Cardiac septum (tissue), 1 donor: ENCODE data around the gene NR1H2. TPM values are rescaled to one million over a fixed set of nuclear protein-coding genes. Genes with fewer than 3 reads are reported as not detected.
A peak's percentile ranks its signal among the peaks of the same experiment; 100 is the strongest.

Source experiments
- DNase-seq: peaks from one replicate; pipeline ENCODE4 v3.0.0-alpha.2; 2020; ENCODE audit warnings: low spot score
- intact Hi-C: fragments of 100-400 bp; cut with DNase I; formaldehyde crosslinking; loops from one replicate; pipeline ENCODE4 v1.14.0; 2022
- total RNA-seq: library from RNA; stranded (reverse); fragmentation: NEBNext Ultra II Directional; extraction: Animal tissue kit (Norgen Biotek cat#: 25700); gene quantifications from one replicate; pipeline ENCODE4 v1.2.1, GENCODE V29; 2021
- donor health status: DM: no; HTN: no; CAD: no.

NR1H2 gene
- total RNA-seq, 1 donor from 2014 or later, result 86.3 TPM

- intact Hi-C loops, result no loop called here
- DNase-seq, result no peak
Observed at GRCh38 chr19:50393589-50393988, 17.3 kb downstream of the NR1H2 start.

DNA sequence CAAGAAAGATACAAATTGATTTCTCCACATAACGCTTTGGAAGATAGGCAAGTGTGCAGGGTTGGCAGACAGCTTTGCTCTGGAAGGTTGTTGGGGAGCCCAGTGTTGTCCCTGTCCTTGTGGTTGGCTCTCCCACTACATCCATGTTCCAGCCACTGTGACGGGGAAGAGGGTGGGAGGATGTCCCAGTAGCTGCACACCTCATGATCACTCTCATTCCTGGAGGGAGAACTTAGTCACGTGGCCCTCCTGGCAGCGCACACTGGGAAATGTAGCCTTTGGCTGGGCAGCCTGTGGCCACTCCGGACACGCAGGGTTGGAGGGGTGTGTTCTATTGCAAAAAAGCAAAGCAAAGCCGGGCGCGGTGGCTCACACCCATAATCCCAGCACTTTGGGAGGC is 17.8 kb downstream of the NR1H2 start:
- intact Hi-C loops, result no loop called here
- no peak for DNase-seq

GRCh38 chr19:50398675-50399367 is 22.6 kb downstream of the NR1H2 start:
- no peak for DNase-seq
- intact Hi-C loops, result no loop called here

DNA sequence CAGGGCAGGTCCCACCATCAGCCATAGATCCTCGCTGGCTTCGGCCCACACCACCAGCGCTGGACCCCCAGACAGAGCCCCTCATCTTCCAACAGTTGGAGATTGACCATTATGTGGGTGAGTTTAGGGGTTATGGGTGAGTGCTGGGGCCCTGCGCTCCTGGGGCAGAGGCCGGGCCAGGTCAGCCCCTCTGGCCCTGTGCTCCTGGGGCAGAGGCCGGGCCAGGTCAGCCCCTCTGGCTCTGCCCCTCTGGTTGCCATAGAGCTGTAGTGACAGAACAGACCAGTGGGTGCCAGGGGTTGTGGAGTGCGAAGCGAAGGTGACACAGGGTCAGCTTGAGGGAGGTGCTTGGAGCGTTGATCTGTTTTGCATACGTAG is 23.1 kb downstream of the NR1H2 start:
- intact Hi-C loops, result no loop called here
- DNase-seq, result no peak

GRCh38 chr19:50401605-50402450 is 25.6 kb downstream of the NR1H2 start:
- DNase-seq, result no peak
- intact Hi-C loops, result no loop called here

DNA sequence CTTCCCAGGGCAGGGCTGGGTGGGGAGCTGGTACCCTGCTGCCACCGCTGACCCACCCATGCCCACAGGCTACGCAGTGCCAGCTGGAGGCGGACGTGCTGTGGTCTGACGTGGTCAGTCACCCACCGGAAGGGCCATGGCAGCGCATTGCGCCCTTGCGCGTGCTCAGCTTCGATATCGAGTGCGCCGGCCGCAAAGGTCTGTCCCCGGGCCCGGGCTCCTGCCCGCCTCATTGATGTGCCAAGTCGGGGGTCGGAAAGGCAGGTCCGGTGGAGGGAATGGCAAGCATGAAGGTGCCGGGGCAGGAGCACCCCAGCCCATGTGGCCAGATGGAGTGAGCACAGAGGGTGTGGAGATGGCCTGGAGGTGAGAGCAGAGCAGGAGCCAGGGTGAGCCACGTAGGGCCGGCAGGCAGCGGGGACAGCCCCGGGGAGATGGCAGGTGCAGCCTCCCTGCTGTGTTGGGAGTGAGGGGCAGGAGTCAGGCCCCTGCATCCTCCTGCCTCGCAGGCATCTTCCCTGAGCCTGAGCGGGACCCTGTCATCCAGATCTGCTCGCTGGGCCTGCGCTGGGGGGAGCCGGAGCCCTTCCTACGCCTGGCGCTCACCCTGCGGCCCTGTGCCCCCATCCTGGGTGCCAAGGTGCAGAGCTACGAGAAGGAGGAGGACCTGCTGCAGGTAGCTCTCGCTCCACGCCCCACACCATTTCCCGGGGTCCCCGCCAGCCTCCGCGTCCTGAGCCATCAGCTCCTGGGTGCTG is 26.5 kb downstream of the NR1H2 start:
- DNase-seq, result no peak
- intact Hi-C loops, result no loop called here

GRCh38 chr19:50406156-50406820 is 30.0 kb downstream of the NR1H2 start:
- DNase-seq, result no peak
- intact Hi-C loops, result no loop called here

DNA sequence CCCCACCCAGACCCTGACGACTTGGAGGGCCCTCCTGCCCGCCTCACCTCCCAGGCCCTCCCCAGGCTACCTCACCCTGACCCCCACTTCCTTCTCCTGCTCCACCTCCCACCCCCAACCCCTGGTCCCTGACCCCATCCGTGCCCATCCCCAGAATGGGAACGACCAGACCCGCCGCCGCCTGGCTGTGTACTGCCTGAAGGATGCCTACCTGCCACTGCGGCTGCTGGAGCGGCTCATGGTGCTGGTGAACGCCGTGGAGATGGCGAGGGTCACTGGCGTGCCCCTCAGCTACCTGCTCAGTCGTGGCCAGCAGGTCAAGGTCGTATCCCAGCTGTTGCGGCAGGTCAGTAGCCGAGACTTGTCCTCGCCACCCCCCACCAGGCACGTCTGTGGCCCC is 30.6 kb downstream of the NR1H2 start:
- DNase-seq, result no peak
- intact Hi-C loops, result no loop called here

DNA sequence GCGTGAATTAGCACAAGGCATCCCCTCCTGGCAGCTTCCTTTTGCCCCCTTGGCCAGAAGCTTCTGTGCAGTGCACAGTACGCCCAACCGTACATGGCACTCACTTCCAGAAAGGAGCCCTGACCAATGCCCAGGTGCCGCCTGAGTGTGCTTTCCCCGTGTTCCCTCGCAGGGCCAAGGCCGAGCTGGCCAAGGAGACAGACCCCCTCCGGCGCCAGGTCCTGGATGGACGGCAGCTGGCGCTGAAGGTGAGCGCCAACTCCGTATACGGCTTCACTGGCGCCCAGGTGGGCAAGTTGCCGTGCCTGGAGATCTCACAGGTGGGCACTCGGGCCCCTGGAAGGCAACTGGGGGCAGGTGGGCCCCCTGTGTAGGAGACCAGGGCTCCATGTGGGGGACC is 33.1 kb downstream of the NR1H2 start:
- no peak for DNase-seq

DNA sequence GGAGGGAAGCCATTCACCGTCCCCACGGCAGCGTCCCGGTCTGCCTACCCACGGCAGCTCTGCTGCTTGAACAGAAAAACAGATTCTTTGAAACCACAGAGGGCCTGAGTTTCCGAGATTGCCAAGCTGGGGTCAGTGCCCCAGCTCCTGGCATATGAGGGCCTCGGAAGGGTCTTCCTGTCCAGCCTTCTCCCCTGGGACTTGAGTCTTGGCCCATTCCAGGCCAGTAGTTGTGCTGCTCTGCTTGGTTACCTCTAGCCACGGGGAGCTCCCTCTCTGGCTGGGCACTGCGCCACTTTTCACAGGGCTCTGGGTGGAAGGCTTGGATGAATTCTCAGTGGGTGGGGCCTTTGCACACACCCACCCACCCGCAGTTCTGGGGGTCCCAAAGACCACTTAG is 33.9 kb downstream of the NR1H2 start:
- intact Hi-C loops, result no loop called here
- DNase-seq, result no peak

More for the DNA sequence above, 33.1 kb downstream of the NR1H2 start:
- intact Hi-C loops, result no loop called here

DNA sequence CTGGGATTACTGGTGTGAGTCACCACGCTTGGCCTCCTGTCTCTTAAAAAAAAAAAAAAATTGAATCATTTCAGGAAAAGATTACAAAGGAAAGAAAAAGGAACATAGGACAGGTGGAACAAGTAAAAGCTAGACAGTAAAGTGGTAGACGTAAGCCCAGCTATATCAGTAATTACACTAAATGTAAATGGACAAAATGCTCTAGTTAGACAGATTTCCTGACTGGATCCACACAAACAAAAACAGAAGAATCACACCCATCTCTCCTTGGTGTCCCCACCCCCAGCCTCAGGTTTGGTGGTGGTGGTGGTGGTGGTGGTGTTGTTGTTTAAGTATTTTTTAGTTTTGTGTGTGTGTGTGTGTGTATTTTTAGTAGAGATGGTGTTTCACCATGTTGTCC is 36.2 kb downstream of the NR1H2 start:
- intact Hi-C loops, result no loop called here

GRCh38 chr19:50413096-50413495 is 36.8 kb downstream of the NR1H2 start:
- intact Hi-C loops, result no loop called here
- DNase-seq, result no peak

More for the DNA sequence above, 36.2 kb downstream of the NR1H2 start:
- no peak for DNase-seq

GRCh38 chr19:50413531-50413930 is 37.3 kb downstream of the NR1H2 start:
- intact Hi-C loops, result no loop called here
- DNase-seq, result no peak

DNA sequence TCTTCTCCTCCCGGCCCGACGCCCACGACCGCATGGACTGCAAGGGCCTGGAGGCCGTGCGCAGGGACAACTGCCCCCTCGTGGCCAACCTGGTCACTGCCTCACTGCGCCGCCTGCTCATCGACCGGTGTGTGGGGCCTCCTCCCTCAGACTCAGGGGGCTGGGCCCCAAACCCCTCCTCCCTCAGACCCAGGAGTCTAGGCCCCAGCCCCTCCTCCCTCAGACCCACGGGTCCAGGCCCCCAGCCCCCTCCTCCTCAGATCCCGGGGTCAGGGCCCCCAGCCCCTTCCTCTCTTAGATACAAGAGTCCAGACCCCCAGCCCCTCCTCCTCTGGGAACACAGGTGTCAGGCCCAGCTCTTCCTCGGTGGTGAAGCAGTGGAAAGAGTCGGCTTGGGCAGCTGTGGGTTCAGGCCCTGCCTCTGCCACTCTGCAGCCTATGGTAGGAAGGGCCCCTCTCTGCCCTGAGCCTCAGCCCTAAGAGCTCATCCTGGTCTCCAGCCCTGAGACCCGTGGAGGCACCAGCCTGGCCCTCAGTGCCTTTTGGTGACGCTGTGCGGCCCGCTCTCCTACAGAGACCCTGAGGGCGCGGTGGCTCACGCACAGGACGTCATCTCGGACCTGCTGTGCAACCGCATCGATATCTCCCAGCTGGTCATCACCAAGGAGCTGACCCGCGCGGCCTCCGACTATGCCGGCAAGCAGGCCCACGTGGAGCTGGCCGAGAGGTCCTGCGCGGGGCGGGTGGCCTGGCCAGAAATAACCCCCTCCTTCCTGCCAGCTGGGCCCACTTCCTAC is 38.8 kb downstream of the NR1H2 start:
- intact Hi-C loops, result loop anchor here (2.0 kb wide), 1 partner anchor 46 kb away; no protein-coding TSS in a partner anchor
- DNase-seq, result peak; percentile 89

DNA sequence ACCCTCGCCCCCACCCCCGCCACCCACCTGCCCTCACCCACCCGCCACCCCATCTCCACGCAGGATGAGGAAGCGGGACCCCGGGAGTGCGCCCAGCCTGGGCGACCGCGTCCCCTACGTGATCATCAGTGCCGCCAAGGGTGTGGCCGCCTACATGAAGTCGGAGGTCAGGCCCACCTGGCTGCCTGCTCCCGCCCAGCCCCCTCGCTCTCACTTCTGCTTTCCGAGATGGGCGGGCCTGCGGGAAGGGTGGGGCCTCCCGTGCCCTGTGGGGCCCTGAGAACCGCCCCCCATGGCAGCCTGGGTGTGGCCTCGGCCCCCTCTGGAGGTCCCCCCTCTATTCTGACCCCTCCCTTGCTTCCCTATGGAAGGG is 39.4 kb downstream of the NR1H2 start:
- no peak for DNase-seq
- intact Hi-C loops, result loop anchor here (2.0 kb wide), 1 partner anchor 47 kb away; no protein-coding TSS in a partner anchor

- intact Hi-C loops, result no loop called here
- DNase-seq, result no peak
Observed at GRCh38 chr19:50416034-50416977, 40.0 kb downstream of the NR1H2 start.

DNA sequence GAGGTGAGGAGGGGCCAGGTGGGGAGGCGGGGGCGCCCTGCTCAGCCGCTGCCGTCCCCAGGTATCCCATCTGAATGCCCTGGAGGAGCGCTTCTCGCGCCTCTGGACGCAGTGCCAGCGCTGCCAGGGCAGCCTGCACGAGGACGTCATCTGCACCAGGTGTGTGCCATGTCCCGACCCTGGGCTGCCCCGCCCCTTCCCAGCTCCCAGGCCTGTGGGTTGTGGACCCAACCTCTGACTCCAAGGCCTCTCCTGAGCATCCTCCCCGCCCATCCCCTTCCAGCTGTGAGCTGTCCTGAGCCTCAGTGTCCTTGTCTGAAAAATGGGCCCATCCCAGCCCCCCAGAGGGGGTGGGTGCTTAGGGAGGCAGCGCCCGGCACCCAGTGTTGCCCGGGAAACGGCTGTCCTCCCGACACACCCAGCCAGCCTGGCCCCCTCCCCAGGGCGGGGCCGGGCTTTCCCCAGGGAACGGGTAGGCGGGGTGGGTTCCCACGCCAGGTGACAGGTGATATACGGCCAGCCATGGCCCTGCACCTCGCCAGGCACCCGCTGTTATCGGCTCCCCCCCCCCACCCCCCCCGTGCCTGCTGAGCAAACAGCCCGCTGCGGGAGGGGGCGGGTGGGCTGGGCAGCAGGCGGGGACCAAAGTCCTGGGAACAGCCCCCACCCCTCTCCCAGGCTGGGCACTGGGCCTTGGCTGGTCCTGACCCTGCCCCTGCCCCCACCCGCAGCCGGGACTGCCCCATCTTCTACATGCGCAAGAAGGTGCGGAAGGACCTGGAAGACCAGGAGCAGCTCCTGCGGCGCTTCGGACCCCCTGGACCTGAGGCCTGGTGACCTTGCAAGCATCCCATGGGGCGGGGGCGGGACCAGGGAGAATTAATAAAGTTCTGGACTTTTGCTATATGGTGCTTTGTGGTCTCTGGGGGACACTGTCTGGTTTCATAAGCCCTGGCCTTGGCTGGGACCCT is 41.1 kb downstream of the NR1H2 start:
- no peak for DNase-seq
- intact Hi-C loops, result no loop called here
